ENCODE results near the gene ZNF454.

DNA sequence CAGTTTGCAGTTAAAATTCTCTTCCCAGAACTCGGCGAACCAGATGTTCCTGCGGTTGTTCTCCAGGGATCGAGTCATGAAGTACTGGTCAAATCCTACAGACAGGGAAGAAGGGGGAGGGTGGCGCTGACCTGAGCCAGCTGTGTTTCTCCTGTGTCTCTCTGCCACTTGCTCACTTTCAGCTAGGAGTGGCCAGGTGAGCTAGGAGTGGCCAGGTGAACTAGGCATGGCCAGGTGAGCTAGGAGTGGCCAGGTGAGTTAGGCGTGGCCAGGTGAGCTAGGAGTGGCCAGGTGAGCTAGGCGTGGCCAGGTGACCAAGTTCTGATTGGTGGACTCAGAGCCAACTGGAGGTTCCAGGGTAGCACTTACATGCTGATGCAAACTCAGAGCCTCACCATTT is 48.3 kb downstream of the ZNF454 start:
- TF ChIP-seq, protein P1, sequence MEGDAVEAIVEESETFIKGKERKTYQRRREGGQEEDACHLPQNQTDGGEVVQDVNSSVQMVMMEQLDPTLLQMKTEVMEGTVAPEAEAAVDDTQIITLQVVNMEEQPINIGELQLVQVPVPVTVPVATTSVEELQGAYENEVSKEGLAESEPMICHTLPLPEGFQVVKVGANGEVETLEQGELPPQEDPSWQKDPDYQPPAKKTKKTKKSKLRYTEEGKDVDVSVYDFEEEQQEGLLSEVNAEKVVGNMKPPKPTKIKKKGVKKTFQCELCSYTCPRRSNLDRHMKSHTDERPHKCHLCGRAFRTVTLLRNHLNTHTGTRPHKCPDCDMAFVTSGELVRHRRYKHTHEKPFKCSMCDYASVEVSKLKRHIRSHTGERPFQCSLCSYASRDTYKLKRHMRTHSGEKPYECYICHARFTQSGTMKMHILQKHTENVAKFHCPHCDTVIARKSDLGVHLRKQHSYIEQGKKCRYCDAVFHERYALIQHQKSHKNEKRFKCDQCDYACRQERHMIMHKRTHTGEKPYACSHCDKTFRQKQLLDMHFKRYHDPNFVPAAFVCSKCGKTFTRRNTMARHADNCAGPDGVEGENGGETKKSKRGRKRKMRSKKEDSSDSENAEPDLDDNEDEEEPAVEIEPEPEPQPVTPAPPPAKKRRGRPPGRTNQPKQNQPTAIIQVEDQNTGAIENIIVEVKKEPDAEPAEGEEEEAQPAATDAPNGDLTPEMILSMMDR (IDR thresholded peaks at IDR 0.05) = no peak
- TF ChIP-seq POLR2AphosphoS5 (IDR thresholded peaks at IDR 0.05) = no peak
- TF ChIP-seq POLR2A (IDR thresholded peaks at IDR 0.05) = no peak

Data from stomach (tissue), 4 donors.